ENCODE measurements around the gene GFOD1.
"Not testable (repeated sequence)": the region's sequence is repeated elsewhere in the genome, so short reads cannot be mapped to it uniquely, and the experiment has no call there.

GFOD1 gene

DNA sequence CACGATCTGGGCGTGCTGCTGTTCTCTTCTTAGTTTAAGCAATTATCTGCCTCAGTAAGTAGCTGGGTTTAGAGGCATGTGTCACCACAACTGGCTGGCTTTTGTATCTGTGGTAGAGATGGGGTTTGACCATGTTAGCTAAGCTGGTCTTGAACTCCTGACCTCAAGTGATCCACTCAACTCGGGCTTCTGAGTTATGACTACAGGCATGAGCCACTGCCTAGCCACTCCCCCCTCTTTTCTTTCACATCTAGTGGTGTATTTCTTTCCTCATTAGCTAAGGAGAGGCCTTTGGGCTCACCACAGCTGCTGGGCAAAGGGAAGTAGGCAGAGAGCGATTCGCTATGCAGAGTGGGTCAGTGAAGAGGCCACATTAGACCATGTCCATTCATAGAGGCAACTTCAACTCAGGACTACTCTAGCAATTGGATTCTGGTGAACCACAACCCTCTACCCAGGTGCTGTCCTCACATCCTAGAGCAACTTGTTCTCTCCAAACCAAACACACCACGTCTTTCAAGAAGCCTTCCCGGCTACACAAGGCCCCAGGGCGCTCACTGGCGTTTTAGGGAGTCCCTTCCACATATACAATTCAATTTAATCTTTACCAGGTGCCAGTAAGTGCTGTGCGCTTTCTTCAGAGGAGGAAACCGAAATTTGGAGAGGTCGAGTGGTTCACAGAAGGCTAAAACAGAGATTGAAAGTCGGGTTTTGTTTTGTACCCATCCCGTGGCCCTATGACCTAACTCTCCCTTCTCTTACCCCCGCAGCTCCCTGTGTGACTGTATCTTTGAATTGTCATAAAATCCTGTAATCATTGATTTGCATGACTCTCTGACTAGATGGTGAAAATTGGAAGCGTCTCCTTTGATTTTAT lies 26.5 kb upstream of the GFOD1 start:
- H3K4me3 ChIP-seq (ENCODE audit: low read length) = no peak overlapping the region
- DNase-seq (ENCODE audit: low read depth, low spot score) = no peak

- no peak for DNase-seq (ENCODE audit: low read depth, low spot score)
Observed at GRCh38 chr6:13512900-13513299, 25.5 kb upstream of the GFOD1 start.

GRCh38 chr6:13511913-13512717 lies 24.7 kb upstream of the GFOD1 start:
- DNase-seq (ENCODE audit: low read depth, low spot score) = no peak
- H3K4me3 ChIP-seq (ENCODE audit: low read length) = no peak overlapping the region

More at GRCh38 chr6:13512900-13513299, 25.5 kb upstream of the GFOD1 start:
- H3K4me3 ChIP-seq (ENCODE audit: low read length) = no peak overlapping the region

DNA sequence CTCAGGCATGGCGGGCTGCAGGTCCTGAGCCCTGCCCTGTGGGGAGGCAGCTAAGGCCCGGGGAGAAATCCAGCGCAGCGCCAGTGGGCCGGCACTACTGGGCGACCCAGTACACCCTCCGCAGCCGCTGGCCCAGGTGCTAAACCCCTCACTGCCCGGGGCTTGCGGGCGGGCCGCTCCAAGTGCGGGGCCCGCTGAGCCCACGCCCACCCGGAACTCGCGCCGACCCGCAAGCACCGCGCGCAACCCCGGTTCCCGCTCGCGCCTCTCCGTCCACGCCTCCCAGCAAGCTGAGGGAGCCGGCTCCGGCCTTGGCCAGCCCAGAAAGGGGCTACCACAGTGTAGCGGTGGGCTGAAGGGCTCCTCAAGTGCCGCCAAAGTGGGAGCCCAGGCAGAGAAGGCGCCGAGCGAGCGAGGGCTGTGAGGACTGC lies 23.8 kb upstream of the GFOD1 start:
- not testable (repeated sequence) for H3K4me3 ChIP-seq (ENCODE audit: low read length); DNase-seq (ENCODE audit: low read depth, low spot score)

- H3K4me3 ChIP-seq (ENCODE audit: low read length); DNase-seq (ENCODE audit: low read depth, low spot score): not testable (repeated sequence)
Observed at GRCh38 chr6:13510433-13510832, 23.0 kb upstream of the GFOD1 start.

- no peak overlapping the region for H3K4me3 ChIP-seq (ENCODE audit: low read length)
- DNase-seq (ENCODE audit: low read depth, low spot score) = no peak
Observed at GRCh38 chr6:13508711-13509705, 21.6 kb upstream of the GFOD1 start.

- no peak for DNase-seq (ENCODE audit: low read depth, low spot score)
- no peak overlapping the region for H3K4me3 ChIP-seq (ENCODE audit: low read length)
Observed at GRCh38 chr6:13507306-13507860, 20.0 kb upstream of the GFOD1 start.

- no peak for DNase-seq (ENCODE audit: low read depth, low spot score)
- no peak overlapping the region for H3K4me3 ChIP-seq (ENCODE audit: low read length)
Observed at GRCh38 chr6:13505345-13505734, 17.9 kb upstream of the GFOD1 start.

- no peak overlapping the region for H3K4me3 ChIP-seq (ENCODE audit: low read length)
- no peak for DNase-seq (ENCODE audit: low read depth, low spot score)
Observed at GRCh38 chr6:13504611-13505344, 17.4 kb upstream of the GFOD1 start.

GRCh38 chr6:13500915-13501314 lies 13.5 kb upstream of the GFOD1 start:
- no peak for DNase-seq (ENCODE audit: low read depth, low spot score)
- H3K4me3 ChIP-seq (ENCODE audit: low read length) = no peak overlapping the region

- DNase-seq (ENCODE audit: low read depth, low spot score) = no peak
- no peak overlapping the region for H3K4me3 ChIP-seq (ENCODE audit: low read length)
Observed at GRCh38 chr6:13500264-13500663, 12.9 kb upstream of the GFOD1 start.

DNA sequence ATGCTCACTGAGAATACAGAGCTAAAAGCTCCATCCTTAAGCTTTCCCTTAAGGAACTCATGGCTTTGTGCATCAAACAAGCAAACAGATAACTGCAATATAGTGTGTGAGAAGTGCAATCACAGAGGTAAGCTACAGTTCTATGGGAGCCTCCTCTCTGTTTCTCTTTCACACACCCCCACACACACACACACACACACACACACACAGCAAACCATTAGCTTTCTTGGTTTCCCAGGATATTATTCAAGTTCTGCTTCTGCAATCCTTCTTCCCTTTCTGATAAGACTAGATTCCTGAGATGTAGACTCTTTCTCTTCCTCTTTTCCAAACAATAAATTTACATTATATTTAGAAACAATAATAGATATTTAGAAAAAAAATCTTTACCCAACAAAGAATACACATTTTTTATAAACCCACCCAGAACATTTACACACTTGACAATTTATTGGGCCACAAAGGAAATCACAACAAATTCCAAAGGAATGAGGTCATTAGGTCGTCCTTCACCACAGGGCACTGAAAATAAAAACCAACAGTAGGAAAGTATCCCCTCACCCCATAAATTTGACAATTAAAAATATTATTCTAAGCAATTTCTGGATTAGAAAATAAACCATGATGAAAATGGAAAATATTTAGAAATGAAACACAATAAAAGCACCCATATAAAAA lies 9.3 kb upstream of the GFOD1 start:
- no peak for DNase-seq (ENCODE audit: low read depth, low spot score)

DNA sequence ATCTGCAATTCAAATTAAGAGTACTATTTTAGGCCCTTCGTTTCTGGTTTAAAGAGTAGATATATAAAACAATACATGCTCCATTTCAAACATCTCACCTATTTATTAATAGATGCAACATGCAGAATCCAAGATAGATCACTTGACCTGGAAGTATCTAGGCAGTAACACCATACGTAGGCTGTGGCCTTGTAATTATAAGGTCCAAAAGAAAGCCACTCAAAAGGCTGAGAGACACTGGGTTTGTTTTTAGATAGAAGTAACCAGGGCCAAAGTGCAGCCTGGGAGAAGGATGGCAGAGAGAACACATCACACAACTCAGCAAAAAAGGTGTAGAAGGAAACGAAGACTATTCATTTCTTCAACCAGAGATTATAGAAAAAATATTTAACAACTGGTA lies 8.4 kb upstream of the GFOD1 start:
- DNase-seq (ENCODE audit: low read depth, low spot score) = no peak
- no peak overlapping the region for H3K4me3 ChIP-seq (ENCODE audit: low read length)

More for the DNA sequence above, 9.3 kb upstream of the GFOD1 start:
- H3K4me3 ChIP-seq (ENCODE audit: low read length) = no peak overlapping the region

- DNase-seq (ENCODE audit: low read depth, low spot score) = no peak
- H3K4me3 ChIP-seq (ENCODE audit: low read length) = no peak overlapping the region
Observed at GRCh38 chr6:13495112-13495776, 7.8 kb upstream of the GFOD1 start.

- H3K4me3 ChIP-seq (ENCODE audit: low read length) = no peak overlapping the region
- no peak for DNase-seq (ENCODE audit: low read depth, low spot score)
Observed at GRCh38 chr6:13494137-13494536, 6.7 kb upstream of the GFOD1 start.

- no peak overlapping the region for H3K4me3 ChIP-seq (ENCODE audit: low read length)
- DNase-seq (ENCODE audit: low read depth, low spot score) = no peak
Observed at GRCh38 chr6:13493147-13493546, 5.7 kb upstream of the GFOD1 start.

GRCh38 chr6:13492357-13492756 lies 5.0 kb upstream of the GFOD1 start:
- DNase-seq (ENCODE audit: low read depth, low spot score) = no peak
- no peak overlapping the region for H3K4me3 ChIP-seq (ENCODE audit: low read length)
